Stimulated activated CD4-positive, alpha-beta T cell treated with anti-CD3 and anti-CD28 coated beads, Interleukin-15, amount 100 ng/mL, for 1 hour (primary cell): ENCODE data around the gene LEF1.

Experiments
- DNase-seq, 2 donors: peaks; one replicate each; pipeline ENCODE4 v3.0.0-alpha.2; 2020; ENCODE audit warnings: low read depth in 1 of 2, low spot score in 1 of 2

Gene LEF1

DNA sequence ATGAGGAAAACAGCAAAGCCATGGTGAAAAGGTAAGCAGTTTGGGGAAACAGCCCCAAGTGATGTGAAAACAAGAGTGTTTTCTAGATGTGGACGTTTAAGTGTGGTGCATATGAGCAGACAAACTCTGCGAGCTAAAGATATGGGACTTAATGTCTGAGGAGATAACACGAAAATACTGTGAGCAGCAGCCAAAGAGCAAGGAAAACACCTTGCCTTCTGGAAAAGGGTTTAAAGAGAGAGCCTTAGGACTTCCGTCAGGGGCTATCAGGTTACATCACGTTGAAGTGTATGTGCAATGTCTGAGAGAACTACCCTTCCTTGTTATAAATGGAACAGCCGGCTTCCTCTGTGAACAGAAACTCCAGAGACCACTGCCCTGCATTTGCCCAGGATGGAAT lies 54.2 kb downstream of the LEF1 start:
- DNase-seq = no peak

DNA sequence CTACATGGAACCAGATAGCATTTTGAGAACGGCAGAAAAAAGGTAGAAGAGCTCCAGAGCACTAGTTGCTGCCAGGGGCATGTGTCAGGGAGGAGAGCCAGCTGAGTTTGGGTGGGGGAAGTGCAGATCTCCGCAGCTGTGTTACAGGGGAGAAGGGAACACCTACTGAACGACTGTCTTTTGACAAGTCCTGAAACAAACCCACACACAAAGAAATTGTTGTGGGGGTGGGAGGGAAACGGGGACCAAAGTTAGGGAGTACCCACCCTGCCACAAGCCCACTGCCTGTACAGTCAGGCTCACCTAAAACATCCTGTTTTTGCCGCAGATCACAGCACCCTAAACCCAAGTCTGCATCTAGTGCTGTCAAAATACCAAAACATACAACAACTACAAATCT lies 55.5 kb downstream of the LEF1 start:
- DNase-seq = peak in 1 of 2 donors; percentile 30

DNA sequence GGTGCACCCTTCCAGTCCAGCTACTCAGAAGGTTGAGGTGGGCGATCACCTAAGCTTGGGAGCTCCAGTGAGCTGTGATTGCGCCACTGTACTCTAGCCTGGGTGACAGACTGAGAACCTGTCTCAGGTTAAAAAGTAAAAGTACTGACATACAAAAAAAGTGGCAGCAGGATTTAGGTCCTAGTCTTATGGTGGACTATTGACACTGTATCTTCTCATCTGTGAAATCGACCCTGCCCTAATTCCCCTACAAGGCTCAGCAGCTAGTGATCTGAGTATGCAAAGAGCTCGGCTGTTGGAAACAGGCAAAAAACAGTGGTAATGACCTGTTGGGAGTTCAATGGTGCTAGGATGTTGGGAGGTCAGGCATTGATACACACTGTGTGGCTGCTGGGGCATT lies 57.0 kb downstream of the LEF1 start:
- DNase-seq = no peak

- no peak for DNase-seq
These were observed 58.3 kb downstream of the LEF1 start for GRCh38 chr4:108110450-108110849.

- no peak for DNase-seq
These were observed 58.7 kb downstream of the LEF1 start for GRCh38 chr4:108109997-108110416.

DNA sequence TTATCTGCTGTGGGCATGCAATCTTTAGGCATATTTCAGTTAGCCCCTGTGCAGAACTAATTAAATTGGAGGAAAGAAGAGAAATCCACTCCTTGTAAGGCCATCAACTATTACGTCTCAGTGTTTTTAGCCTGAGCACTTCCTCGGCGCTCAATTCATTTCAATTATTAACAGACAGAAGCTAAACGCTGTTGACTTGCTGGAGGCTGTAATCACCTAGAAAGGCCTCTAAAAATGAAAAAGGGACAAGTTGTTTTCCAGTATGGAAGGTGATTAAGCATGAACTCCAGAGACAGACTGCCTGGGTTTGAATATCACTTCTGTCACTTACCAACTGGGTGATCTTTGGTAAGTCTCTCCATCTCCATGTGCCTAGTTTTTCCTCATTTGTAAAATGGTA lies 59.6 kb downstream of the LEF1 start:
- DNase-seq = no peak

DNA sequence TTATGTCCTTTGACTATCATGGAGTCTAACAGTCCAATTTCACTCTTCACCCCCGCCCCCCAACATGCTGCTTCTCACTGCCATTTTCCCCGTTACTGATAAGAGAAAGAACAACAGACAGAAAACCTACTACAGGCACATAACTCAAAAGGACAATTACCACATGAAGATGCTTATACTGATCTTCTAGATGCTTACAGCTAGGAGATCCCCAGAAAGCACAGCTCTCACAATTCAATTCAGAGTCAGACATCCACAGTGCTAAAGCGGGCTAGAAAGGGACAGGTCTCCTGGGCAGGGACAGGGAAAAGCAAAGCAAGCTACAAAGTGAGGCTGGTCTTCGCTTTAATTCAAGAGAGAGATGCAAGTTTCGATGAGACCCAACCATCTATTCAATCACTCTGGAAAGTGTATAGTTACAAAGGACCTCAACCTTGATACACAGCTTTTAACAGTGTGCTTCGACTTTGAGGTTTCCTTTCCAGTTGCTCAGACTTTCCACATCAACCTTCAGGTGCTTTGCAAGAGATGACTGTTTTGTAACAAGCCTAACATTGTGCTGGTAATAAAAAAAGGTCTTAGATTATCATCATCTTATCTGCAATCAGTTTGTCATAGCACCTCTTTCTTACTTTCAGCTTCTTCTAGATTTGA lies 60.9 kb downstream of the LEF1 start:
- DNase-seq = no peak

GRCh38 chr4:108107101-108107500 lies 61.6 kb downstream of the LEF1 start:
- DNase-seq = no peak

DNA sequence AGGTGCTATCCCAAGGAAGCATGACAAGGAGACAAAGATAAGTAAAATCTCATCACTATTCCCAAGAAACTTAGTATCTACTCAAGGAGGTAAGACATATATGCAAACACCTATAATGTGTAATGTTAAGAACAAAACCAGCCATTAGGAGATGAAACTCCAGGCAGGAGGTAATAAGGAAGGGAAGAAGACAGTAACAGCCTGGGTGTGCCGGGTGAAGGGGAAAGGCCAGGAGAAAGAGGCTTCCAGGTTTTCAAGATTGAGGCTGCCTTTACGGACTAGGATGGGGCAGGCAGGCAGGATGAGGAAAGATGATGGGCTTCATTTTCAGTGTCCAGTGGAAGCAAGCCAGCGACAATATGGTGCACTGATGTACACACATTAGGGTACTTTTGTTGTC lies 62.5 kb downstream of the LEF1 start:
- no peak for DNase-seq

GRCh38 chr4:108103099-108103862 lies 65.5 kb downstream of the LEF1 start:
- DNase-seq = no peak

- DNase-seq = no peak
These were observed 67.9 kb downstream of the LEF1 start for GRCh38 chr4:108100827-108101226.

GRCh38 chr4:108099838-108100237 lies 68.9 kb downstream of the LEF1 start:
- no peak for DNase-seq

GRCh38 chr4:108097990-108098553 lies 70.7 kb downstream of the LEF1 start:
- DNase-seq = no peak

GRCh38 chr4:108094923-108095482 lies 73.7 kb downstream of the LEF1 start:
- no peak for DNase-seq

DNA sequence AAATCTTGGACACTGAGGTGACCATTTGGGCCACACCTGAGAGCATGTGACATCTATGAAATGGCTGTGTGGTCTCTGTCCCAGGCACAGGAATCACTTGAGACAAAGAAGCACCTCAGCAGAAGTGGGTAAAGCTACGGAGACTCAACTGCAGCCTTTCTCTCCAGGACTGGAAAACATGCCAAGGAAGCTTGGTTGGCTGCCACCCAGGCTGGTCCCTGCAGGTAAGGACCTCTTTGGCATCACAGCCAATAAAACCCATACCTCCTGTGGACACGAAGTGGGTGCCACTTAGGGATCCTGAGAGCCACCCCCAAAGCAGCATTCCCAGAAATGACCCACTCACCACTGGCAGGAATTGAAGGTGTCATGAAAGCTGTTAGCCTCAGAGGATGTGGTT lies 74.6 kb downstream of the LEF1 start:
- no peak for DNase-seq

- no peak for DNase-seq
These were observed 76.4 kb downstream of the LEF1 start for GRCh38 chr4:108092288-108092687.

GRCh38 chr4:108087293-108087967 lies 81.3 kb downstream of the LEF1 start:
- no peak for DNase-seq

DNA sequence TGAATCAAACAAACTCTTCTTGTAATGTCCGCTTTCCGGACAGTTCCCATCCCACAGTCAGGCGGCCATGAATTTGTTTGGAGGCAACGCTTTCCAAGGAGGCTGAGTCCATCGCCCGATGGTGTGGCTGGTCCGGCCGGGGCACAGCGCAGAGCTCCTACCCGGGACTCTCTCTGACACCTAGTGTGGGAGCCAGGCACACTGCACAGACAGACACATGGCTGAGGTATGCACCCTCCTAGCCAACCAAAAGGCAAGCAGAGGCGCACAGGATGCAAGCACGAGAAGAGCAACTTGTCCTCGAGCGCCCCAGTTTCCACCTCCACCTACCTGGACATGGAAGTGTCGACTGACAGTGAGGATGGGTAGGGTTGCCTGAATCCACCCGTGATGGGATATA lies 87.5 kb downstream of the LEF1 start:
- DNase-seq = no peak

GRCh38 chr4:108080747-108081146 lies 88.0 kb downstream of the LEF1 start:
- no peak for DNase-seq

- no peak for DNase-seq
These were observed 90.6 kb downstream of the LEF1 start for GRCh38 chr4:108078024-108078733.

GRCh38 chr4:108072300-108072699 lies 96.4 kb downstream of the LEF1 start:
- peak in 1 of 2 donors; percentile 32 for DNase-seq
